HepG2 (cell line): Measurements from ENCODE around the gene UBAP2. TPM values are rescaled to one million over a fixed set of nuclear protein-coding genes. Genes with fewer than 3 reads are reported as not detected.
A peak's percentile ranks its signal among the peaks of the same experiment; 100 is the strongest.

Experiments used
- ADNP ChIP-seq: sonication (generic); formaldehyde crosslinking; IDR thresholded peaks from 2 replicates; pipeline ENCODE4 v1.4.0; 2020; ENCODE audit warnings: missing genetic modification reagents
- ARID5B ChIP-seq: IDR thresholded peaks from 2 replicates; pipeline ENCODE4 v1.4.0; 2020; ENCODE audit warnings: mild to moderate bottlenecking, missing genetic modification reagents
- CENPBD1 ChIP-seq: sonication (generic); formaldehyde crosslinking; IDR thresholded peaks from 2 replicates; pipeline ENCODE4 v1.8.0; 2022; ENCODE audit warnings: missing genetic modification reagents, low read depth, mild to moderate bottlenecking, borderline replicate concordance
- DMTF1 ChIP-seq: sonication (generic); formaldehyde crosslinking; IDR thresholded peaks from 2 replicates; pipeline ENCODE4 v1.4.0; 2020; ENCODE audit warnings: mild to moderate bottlenecking, missing genetic modification reagents
- EP300 ChIP-seq, 3 experiments: sonication (generic) in 1 of 3; formaldehyde crosslinking in 1 of 3; IDR thresholded peaks; 2 replicates each; pipeline versions ENCODE4 v1.5.1 to v1.6.1; 2011 to 2020; ENCODE audit warnings: low read depth in 2 of 3, low read length in 2 of 3, borderline replicate concordance in 1 of 3, improper control_type of control experiment in 1 of 3, mild to moderate bottlenecking in 1 of 3, missing genetic modification reagents in 1 of 3, moderate library complexity in 1 of 3
- GPBP1L1 ChIP-seq: sonication (generic); formaldehyde crosslinking; IDR thresholded peaks from 2 replicates; pipeline ENCODE4 v1.5.0; 2020; ENCODE audit warnings: mild to moderate bottlenecking, missing genetic modification reagents
- HMGA1 ChIP-seq: sonication (generic); formaldehyde crosslinking; conservative IDR thresholded peaks from 2 replicates; pipeline ENCODE4 v1.4.0; 2020; ENCODE audit warnings: missing genetic modification reagents
- KDM6A ChIP-seq: IDR thresholded peaks from 2 replicates; pipeline ENCODE4 v1.6.1; 2016; ENCODE audit warnings: low read depth
- KLF15 ChIP-seq: sonication (generic); formaldehyde crosslinking; IDR thresholded peaks from 2 replicates; pipeline ENCODE4 v1.8.1; 2023; ENCODE audit warnings: borderline replicate concordance, mild to moderate bottlenecking, inconsistent platforms, missing genetic modification reagents, mixed read lengths
- MED13 ChIP-seq: sonication (generic); formaldehyde crosslinking; IDR thresholded peaks from 2 replicates; pipeline ENCODE4 v1.5.0; 2020; ENCODE audit warnings: missing genetic modification reagents
- MEIS1 ChIP-seq: sonication (generic); formaldehyde crosslinking; IDR thresholded peaks from 2 replicates; pipeline ENCODE4 v1.9.0; 2021; ENCODE audit warnings: mild to moderate bottlenecking, missing genetic modification reagents, moderate library complexity, borderline replicate concordance
- MXI1 ChIP-seq: IDR thresholded peaks from 3 replicates; pipeline ENCODE4 v1.6.1; 2012; ENCODE audit warnings: low read depth, low read length, inconsistent platforms, borderline replicate concordance
- NFRKB ChIP-seq: fragments of 450-650 bp; IDR thresholded peaks from 2 replicates; pipeline ENCODE4 v1.6.1; 2017
- SAP130 ChIP-seq: IDR thresholded peaks from 2 replicates; pipeline ENCODE4 v1.6.1; 2016; ENCODE audit warnings: low read depth
- SMAD3 ChIP-seq: sonication (generic); formaldehyde crosslinking; IDR thresholded peaks from 2 replicates; pipeline ENCODE4 v1.4.0; 2020; ENCODE audit warnings: missing genetic modification reagents
- XBP1 ChIP-seq: sonication (generic); formaldehyde crosslinking; IDR thresholded peaks from 2 replicates; pipeline ENCODE4 v1.5.0; 2020; ENCODE audit warnings: missing genetic modification reagents
- ZNF496 ChIP-seq: sonication (generic); formaldehyde crosslinking; IDR thresholded peaks from 2 replicates; pipeline ENCODE4 v1.8.1; 2023; ENCODE audit warnings: mild to moderate bottlenecking, moderate library complexity, missing genetic modification reagents; ENCODE audit not compliant: insufficient replicate concordance
- ZNF740 ChIP-seq: sonication (generic); formaldehyde crosslinking; IDR thresholded peaks from 2 replicates; pipeline ENCODE4 v1.4.0; 2020; ENCODE audit warnings: missing genetic modification reagents
- ZNF839 ChIP-seq: sonication (generic); formaldehyde crosslinking; IDR thresholded peaks from 2 replicates; pipeline ENCODE4 v1.4.0; 2020; ENCODE audit warnings: missing genetic modification reagents, mild to moderate bottlenecking, borderline replicate concordance
- ZNF879 ChIP-seq: sonication (generic); formaldehyde crosslinking; IDR thresholded peaks from 2 replicates; pipeline ENCODE4 v1.8.1; 2023; ENCODE audit warnings: missing genetic modification reagents
- polyA plus RNA-seq, 8 experiments: library from polyadenylated mRNA; depleted of rRNA in 3 of 8; stranded (reverse) in 7 of 8; unstranded in 1 of 8; fragments of >200 nt; fragmentation: Illumina TruSeq in 4 of 8; extraction: Trizol in 4 of 8; gene quantifications; 2 replicates each; pipeline versions ENCODE4 v1.2.1 to v1.2.3, GENCODE V29; 2011 to 2016; ENCODE audit warnings: low read depth in 4 of 8, missing spikeins in 1 of 8, mixed read lengths in 1 of 8; ENCODE audit not compliant: insufficient read depth in 1 of 8
- total RNA-seq, 5 experiments: library from RNA; depleted of rRNA; stranded (reverse); fragments of >200 nt; fragmentation: Illumina TruSeq; extraction: Trizol; gene quantifications; 2 replicates each; pipeline ENCODE4 v1.2.3, GENCODE V29; 2016; ENCODE audit warnings: low read depth in 1 of 5

The UBAP2 gene
- total and polyA plus RNA-seq, 2 of the 13 experiments (the other 11 are each of a cell fraction or from before 2014, with no cell fraction given): 19.0 to 22.0 TPM

GRCh38 chr9:33939924-33940874, 108.5 kb downstream of the UBAP2 start (continued):
- TF ChIP-seq ZNF496 (CRISPR knock-in tag) (no peak), SMAD3 (CRISPR knock-in tag) (peak; percentile 73), NFRKB (no peak), KDM6A (CRISPR knock-in tag) (peak; percentile 70), KLF15 (CRISPR knock-in tag) (no peak), CENPBD1 (CRISPR knock-in tag) (no peak), ARID5B (CRISPR knock-in tag) (peak; percentile 95), EP300 (IDR thresholded peaks at IDR 0.05; ENCODE audit: low read depth in 2 of 2, low read length in 2 of 2) (peak; percentile 77 to 89; a peak in 3 of 4 replicates), EP300 (CRISPR knock-in tag; IDR thresholded peaks at IDR 0.05; ENCODE audit: borderline replicate concordance) (peak; percentile 76), HMGA1 (CRISPR knock-in tag) (no peak), ZNF839 (CRISPR knock-in tag) (no peak), ADNP (CRISPR knock-in tag) (0 out of 2 replicates have a peak, but pooled peaks have one; percentile 72), XBP1 (CRISPR knock-in tag) (no peak), SAP130 (CRISPR knock-in tag) (peak; percentile 85), ZNF879 (CRISPR knock-in tag) (no peak), GPBP1L1 (CRISPR knock-in tag) (no peak), ZNF740 (peak; percentile 95), MED13 (peak; percentile 79; the same call in 1 of the 2 replicates), MEIS1 (CRISPR knock-in tag) (no peak), DMTF1 (CRISPR knock-in tag) (no peak), MXI1 (no peak; the same call in 2 of the 3 replicates)
